8988T (cell line): Measurements from ENCODE around the gene ULBP3.
"Not testable (repeated sequence)": the region's sequence is repeated elsewhere in the genome, so short reads cannot be mapped to it uniquely, and the experiment has no call there.

Experiments
- DNase-seq: peaks from one replicate; pipeline ENCODE4 v3.0.0; 2011

The ULBP3 gene

GRCh38 chr6:150014623-150015280 lies 54.2 kb downstream of the ULBP3 start:
- not testable (repeated sequence) for DNase-seq

GRCh38 chr6:150013785-150014622 lies 54.9 kb downstream of the ULBP3 start:
- not testable (repeated sequence) for DNase-seq

- not testable (repeated sequence) for DNase-seq
Measured at GRCh38 chr6:150012846-150013784, 55.8 kb downstream of the ULBP3 start.
